WTC11 (cell line): ENCODE measurements around the gene JAZF1. TPM values are rescaled to one million over a fixed set of nuclear protein-coding genes. Genes with fewer than 3 reads are reported as not detected.
A peak's percentile ranks its signal among the peaks of the same experiment; 100 is the strongest.
"Not testable (repeated sequence)": the region's sequence is repeated elsewhere in the genome, so short reads cannot be mapped to it uniquely, and the experiment has no call there.

ENCODE experiments used
- ATAC-seq: fragments of 200-7000 bp; cut with Tn5 transposase; 2 replicates; pipeline ENCODE4 v1.10.0; 2021; ENCODE audit warnings: mild to moderate bottlenecking, moderate library complexity
- CTCF ChIA-PET: fragments of 300-600 bp; sonication (Branson Sonifier 250); formaldehyde crosslinking; loops from one replicate; lab custom pipeline; 2021; ENCODE audit warnings: antibody characterized with exemption; lab: Charles Lee
- POLR2A ChIA-PET: fragments of 350-600 bp; sonication (Branson Sonifier 250); formaldehyde crosslinking; loops from one replicate; lab custom pipeline; 2021; ENCODE audit warnings: antibody characterized with exemption; lab: Charles Lee
- DNase-seq: peaks from one replicate; pipeline ENCODE4 v3.0.0; 2021; ENCODE audit warnings: low spot score
- H3K27ac Mint-ChIP-seq: 2 replicates; pipeline ENCODE4 v1.8.0; 2021; ENCODE audit warnings: mixed read lengths
- H3K27me3 Mint-ChIP-seq: 2 replicates; pipeline ENCODE4 v1.8.0; 2021; ENCODE audit warnings: low read depth, mild to moderate bottlenecking, moderate library complexity, mixed read lengths
- H3K36me3 Mint-ChIP-seq: 2 replicates; pipeline ENCODE4 v1.8.0; 2021; ENCODE audit warnings: mixed read lengths
- H3K4me1 Mint-ChIP-seq: 2 replicates; pipeline ENCODE4 v1.8.0; 2022; ENCODE audit warnings: mixed read lengths
- H3K4me3 Mint-ChIP-seq: 2 replicates; pipeline ENCODE4 v1.8.0; 2021; ENCODE audit warnings: mild to moderate bottlenecking, moderate library complexity, mixed read lengths
- H3K9me3 Mint-ChIP-seq: 2 replicates; pipeline ENCODE4 v1.8.0; 2021; ENCODE audit warnings: mixed read lengths
- ARID4B ChIP-seq: sonication (generic); formaldehyde crosslinking; IDR thresholded peaks from 2 replicates; pipeline ENCODE4 v1.8.0; 2023; ENCODE audit warnings: missing genetic modification reagents, mild to moderate bottlenecking, borderline replicate concordance
- E2F1 ChIP-seq: sonication (generic); formaldehyde crosslinking; IDR thresholded peaks from 2 replicates; pipeline ENCODE4 v1.8.0; 2022; ENCODE audit warnings: mild to moderate bottlenecking, missing genetic modification reagents
- FOXJ3 ChIP-seq: sonication (generic); formaldehyde crosslinking; IDR thresholded peaks from 2 replicates; pipeline ENCODE4 v1.9.0; 2021; ENCODE audit warnings: missing genetic modification reagents, mild to moderate bottlenecking, borderline replicate concordance
- NR1H2 ChIP-seq: sonication (generic); formaldehyde crosslinking; IDR thresholded peaks from 2 replicates; pipeline ENCODE4 v1.9.0; 2021; ENCODE audit warnings: mild to moderate bottlenecking, moderate library complexity, missing genetic modification reagents
- TCF7 ChIP-seq: sonication (generic); formaldehyde crosslinking; IDR thresholded peaks from 2 replicates; pipeline ENCODE4 v1.8.0; 2022; ENCODE audit warnings: mild to moderate bottlenecking, low read depth, missing genetic modification reagents, moderate library complexity
- TEAD1 ChIP-seq: sonication (generic); formaldehyde crosslinking; IDR thresholded peaks from 2 replicates; pipeline ENCODE4 v1.8.0; 2022; ENCODE audit warnings: mild to moderate bottlenecking, missing genetic modification reagents
- ZBTB21 ChIP-seq: sonication (generic); formaldehyde crosslinking; IDR thresholded peaks from 2 replicates; pipeline ENCODE4 v1.8.1; 2023; ENCODE audit warnings: mild to moderate bottlenecking, missing genetic modification reagents, borderline replicate concordance
- ZNF138 ChIP-seq: sonication (generic); formaldehyde crosslinking; conservative IDR thresholded peaks from 2 replicates; pipeline ENCODE4 v1.8.1; 2022; ENCODE audit warnings: mild to moderate bottlenecking, moderate library complexity, missing genetic modification reagents
- ZNF317 ChIP-seq: sonication (generic); formaldehyde crosslinking; IDR thresholded peaks from 2 replicates; pipeline ENCODE4 v1.8.1; 2023; ENCODE audit warnings: low read depth, mild to moderate bottlenecking, moderate library complexity, missing genetic modification reagents, borderline replicate concordance
- ZNF425 ChIP-seq: fragments of 250-450 bp; sonication (Bioruptor Pico); conservative IDR thresholded peaks from 2 replicates; pipeline ENCODE4 v1.9.0; 2021; ENCODE audit warnings: mild to moderate bottlenecking
- total RNA-seq: library from RNA; stranded (reverse); gene quantifications from 3 replicates; pipeline ENCODE4 v1.2.3, GENCODE V29; 2021
- TF ChIP-seq, protein P1 (sequence below): sonication (generic); formaldehyde crosslinking; IDR thresholded peaks from 2 replicates; pipeline ENCODE4 v1.8.1; 2022; ENCODE audit warnings: low read depth, missing genetic modification reagents, borderline replicate concordance

Gene JAZF1
- total RNA-seq, 1 experiment from 2014 or later, result 19.0 TPM

- POLR2A ChIA-PET, result no interaction called here
- H3K4me3 Mint-ChIP-seq, result no peak overlapping the region
- ATAC-seq (no peak), DNase-seq (no peak)
- H3K4me1 Mint-ChIP-seq, result peaks cover 42% of the 10 kb centered on the region
- H3K27ac Mint-ChIP-seq, result peak overlapping the region; percentile 17; the same call in 1 of the 2 replicates
- TF ChIP-seq E2F1 (CRISPR knock-in tag), result no peak
- TF ChIP-seq ZNF425 (CRISPR knock-in tag), result no peak
- TF ChIP-seq FOXJ3 (CRISPR knock-in tag), result no peak
- TF ChIP-seq, protein P1, sequence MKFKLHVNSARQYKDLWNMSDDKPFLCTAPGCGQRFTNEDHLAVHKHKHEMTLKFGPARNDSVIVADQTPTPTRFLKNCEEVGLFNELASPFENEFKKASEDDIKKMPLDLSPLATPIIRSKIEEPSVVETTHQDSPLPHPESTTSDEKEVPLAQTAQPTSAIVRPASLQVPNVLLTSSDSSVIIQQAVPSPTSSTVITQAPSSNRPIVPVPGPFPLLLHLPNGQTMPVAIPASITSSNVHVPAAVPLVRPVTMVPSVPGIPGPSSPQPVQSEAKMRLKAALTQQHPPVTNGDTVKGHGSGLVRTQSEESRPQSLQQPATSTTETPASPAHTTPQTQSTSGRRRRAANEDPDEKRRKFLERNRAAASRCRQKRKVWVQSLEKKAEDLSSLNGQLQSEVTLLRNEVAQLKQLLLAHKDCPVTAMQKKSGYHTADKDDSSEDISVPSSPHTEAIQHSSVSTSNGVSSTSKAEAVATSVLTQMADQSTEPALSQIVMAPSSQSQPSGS (CRISPR knock-in tag), result no peak
- TF ChIP-seq ZBTB21, result 0 out of 2 replicates have a peak, but pooled peaks have one; percentile 18
- no peak for TF ChIP-seq ZNF317 (CRISPR knock-in tag)
- TF ChIP-seq ZNF138 (CRISPR knock-in tag), result no peak
- no peaks in the 10 kb centered on the region; the same call in 1 of the 2 replicates for H3K27me3 Mint-ChIP-seq
- CTCF ChIA-PET, result no interaction called here
- no peaks in the 10 kb centered on the region for H3K36me3 Mint-ChIP-seq
- no peaks in the 10 kb centered on the region for H3K9me3 Mint-ChIP-seq
Observed at GRCh38 chr7:27923642-27923980, 257.0 kb downstream of the JAZF1 start.

GRCh38 chr7:27922907-27923641 lies 257.5 kb downstream of the JAZF1 start:
- ChIA-PET POLR2A (no interaction called here), CTCF (no interaction called here)
- H3K4me1 Mint-ChIP-seq, result peaks cover 47% of the 10 kb centered on the region
- TF ChIP-seq ARID4B (no peak), NR1H2 (CRISPR knock-in tag) (no peak), TCF7 (no peak), TEAD1 (CRISPR knock-in tag) (no peak), FOXJ3 (CRISPR knock-in tag) (no peak)
- no peaks in the 10 kb centered on the region; the same call in 1 of the 2 replicates for H3K27me3 Mint-ChIP-seq
- no peaks in the 10 kb centered on the region for H3K9me3 Mint-ChIP-seq
- H3K4me3 Mint-ChIP-seq, result no peak overlapping the region
- ATAC-seq (no peak; the same call in 1 of the 2 replicates), DNase-seq (no peak)
- no peaks in the 10 kb centered on the region for H3K36me3 Mint-ChIP-seq
- peak overlapping the region; percentile 17; the same call in 1 of the 2 replicates for H3K27ac Mint-ChIP-seq

GRCh38 chr7:27922389-27922788 lies 258.2 kb downstream of the JAZF1 start:
- CTCF ChIA-PET, result interaction anchor here (1.7 to 3.6 kb wide), 2 partner anchors 147 to 726 kb away, joined by 6 to 17 read pairs; no protein-coding TSS in a partner anchor
- H3K27me3 Mint-ChIP-seq, POLR2A ChIA-PET, H3K4me3 Mint-ChIP-seq, H3K9me3 Mint-ChIP-seq, DNase-seq, H3K27ac Mint-ChIP-seq, H3K36me3 Mint-ChIP-seq, ATAC-seq: not testable (repeated sequence)
- peaks cover 47% of the 10 kb centered on the region for H3K4me1 Mint-ChIP-seq
